T-helper 17 cell (primary cell): Measurements from ENCODE around the gene RGCC. TPM values are rescaled to one million over a fixed set of nuclear protein-coding genes. Genes with fewer than 3 reads are reported as not detected.

ENCODE experiments used
- ATAC-seq: fragments of 150-1000 bp; cut with Tn5 transposase; 2 replicates; pipeline ENCODE4 v1.10.0; 2021; ENCODE audit warnings: mild to moderate bottlenecking, moderate library complexity
- DNase-seq, 3 donors: peaks; one replicate each; pipeline versions ENCODE4 v3.0.0 to v3.0.0-alpha.2; 2020 to 2021
- H3K9me3 ChIP-seq: one replicate; pipeline ENCODE4 v1.7.0; 2013; ENCODE audit warnings: low read length, mild to moderate bottlenecking; ENCODE audit not compliant: control insufficient read depth, poor library complexity, severe bottlenecking
- H3K27ac Mint-ChIP-seq: one replicate; pipeline ENCODE4 v1.8.0; 2022; ENCODE audit warnings: mild to moderate bottlenecking, moderate library complexity, mixed read lengths
- H3K27me3 Mint-ChIP-seq: one replicate; pipeline ENCODE4 v1.8.0; 2022; ENCODE audit warnings: mixed read lengths
- H3K36me3 Mint-ChIP-seq: one replicate; pipeline ENCODE4 v1.8.0; 2022; ENCODE audit warnings: low read depth, mixed read lengths
- H3K4me1 Mint-ChIP-seq: one replicate; pipeline ENCODE4 v1.8.0; 2022; ENCODE audit warnings: mild to moderate bottlenecking, mixed read lengths
- H3K4me3 Mint-ChIP-seq: one replicate; pipeline ENCODE4 v1.8.0; 2022; ENCODE audit warnings: mild to moderate bottlenecking, moderate library complexity, mixed read lengths
- total RNA-seq, 4 donors: library from RNA in 2 of 4; stranded (reverse) in 2 of 4; gene quantifications; one replicate each; pipeline ENCODE4 v1.2.3 and lab custom pipeline; 2022 to 2026

Gene RGCC
- total RNA-seq, 2 donors from 2014 or later, result 283 to 548 TPM

GRCh38 chr13:41470196-41470595, 12.8 kb downstream of the RGCC start:
- H3K4me1 Mint-ChIP-seq, result peaks cover 38% of the 10 kb centered on the region
- H3K36me3 Mint-ChIP-seq, result peaks cover 16% of the 10 kb centered on the region
- no peak for DNase-seq
- no peaks in the 10 kb centered on the region for H3K9me3 ChIP-seq
- H3K27ac Mint-ChIP-seq, result peak overlapping the region; percentile 94
- no peaks in the 10 kb centered on the region for H3K27me3 Mint-ChIP-seq
- no peak for ATAC-seq
- H3K4me3 Mint-ChIP-seq, result peak overlapping the region; percentile 52

- DNase-seq (no peak), ATAC-seq (peak; percentile 38)
- H3K9me3 ChIP-seq, result no peaks in the 10 kb centered on the region
- Mint-ChIP-seq H3K27me3 (no peaks in the 10 kb centered on the region), H3K4me3 (peak overlapping the region; percentile 7), H3K4me1 (peaks cover 25% of the 10 kb centered on the region), H3K36me3 (peaks cover 11% of the 10 kb centered on the region), H3K27ac (peak overlapping the region; percentile 94)
Observed at GRCh38 chr13:41471785-41472184, 14.4 kb downstream of the RGCC start.

GRCh38 chr13:41487222-41487621, 29.9 kb downstream of the RGCC start:
- no peak overlapping the region for H3K27ac Mint-ChIP-seq
- no peak for DNase-seq
- ATAC-seq, result no peak
- peaks cover 7% of the 10 kb centered on the region for H3K36me3 Mint-ChIP-seq
- H3K4me1 Mint-ChIP-seq, result peaks cover 8% of the 10 kb centered on the region
- H3K9me3 ChIP-seq, result no peaks in the 10 kb centered on the region
- no peak overlapping the region for H3K4me3 Mint-ChIP-seq
- H3K27me3 Mint-ChIP-seq, result no peaks in the 10 kb centered on the region

- H3K4me3 Mint-ChIP-seq, result no peak overlapping the region
- H3K9me3 ChIP-seq, result no peaks in the 10 kb centered on the region
- no peaks in the 10 kb centered on the region for H3K27me3 Mint-ChIP-seq
- H3K36me3 Mint-ChIP-seq, result peaks cover 7% of the 10 kb centered on the region
- ATAC-seq (no peak), DNase-seq (no peak)
- H3K4me1 Mint-ChIP-seq, result peaks cover 15% of the 10 kb centered on the region
- no peak overlapping the region for H3K27ac Mint-ChIP-seq
Observed at GRCh38 chr13:41488124-41488523, 30.8 kb downstream of the RGCC start.

- Mint-ChIP-seq H3K27me3 (no peaks in the 10 kb centered on the region), H3K36me3 (peaks cover 5% of the 10 kb centered on the region), H3K4me3 (peak overlapping the region; percentile 34), H3K4me1 (peaks cover 28% of the 10 kb centered on the region), H3K27ac (no peak overlapping the region)
- DNase-seq, result no peak
- no peak for ATAC-seq
- no peaks in the 10 kb centered on the region for H3K9me3 ChIP-seq
Observed at GRCh38 chr13:41490371-41491015, 33.1 kb downstream of the RGCC start.

- H3K9me3 ChIP-seq, result no peaks in the 10 kb centered on the region
- DNase-seq, result no peak
- Mint-ChIP-seq H3K4me3 (no peak overlapping the region), H3K4me1 (peaks cover 28% of the 10 kb centered on the region), H3K36me3 (peaks cover 3% of the 10 kb centered on the region), H3K27ac (peak overlapping the region; percentile 89), H3K27me3 (no peaks in the 10 kb centered on the region)
- no peak for ATAC-seq
Observed at GRCh38 chr13:41491436-41491835, 34.1 kb downstream of the RGCC start.

GRCh38 chr13:41492432-41493260, 35.3 kb downstream of the RGCC start:
- H3K4me3 Mint-ChIP-seq, result peak overlapping the region; percentile 55
- DNase-seq, result no peak
- H3K27me3 Mint-ChIP-seq, result no peaks in the 10 kb centered on the region
- peaks cover 30% of the 10 kb centered on the region for H3K4me1 Mint-ChIP-seq
- no peaks in the 10 kb centered on the region for H3K9me3 ChIP-seq
- H3K27ac Mint-ChIP-seq, result peak overlapping the region; percentile 89
- H3K36me3 Mint-ChIP-seq, result peaks cover 3% of the 10 kb centered on the region
- ATAC-seq, result peak; percentile 81

- peaks cover 35% of the 10 kb centered on the region for H3K4me1 Mint-ChIP-seq
- H3K36me3 Mint-ChIP-seq, result peaks cover 3% of the 10 kb centered on the region
- no peaks in the 10 kb centered on the region for H3K9me3 ChIP-seq
- no peak overlapping the region for H3K4me3 Mint-ChIP-seq
- no peak for DNase-seq
- H3K27ac Mint-ChIP-seq, result peak overlapping the region; percentile 89
- H3K27me3 Mint-ChIP-seq, result no peaks in the 10 kb centered on the region
- no peak for ATAC-seq
Observed at GRCh38 chr13:41494202-41494601, 36.9 kb downstream of the RGCC start.

GRCh38 chr13:41495044-41495443, 37.7 kb downstream of the RGCC start:
- ATAC-seq (no peak), DNase-seq (no peak)
- H3K4me1 Mint-ChIP-seq, result peaks cover 40% of the 10 kb centered on the region
- no peak overlapping the region for H3K4me3 Mint-ChIP-seq
- no peaks in the 10 kb centered on the region for H3K27me3 Mint-ChIP-seq
- H3K9me3 ChIP-seq, result no peaks in the 10 kb centered on the region
- H3K27ac Mint-ChIP-seq, result no peak overlapping the region
- peaks cover 3% of the 10 kb centered on the region for H3K36me3 Mint-ChIP-seq

- DNase-seq (no peak), ATAC-seq (no peak)
- H3K27ac Mint-ChIP-seq, result no peak overlapping the region
- no peaks in the 10 kb centered on the region for H3K36me3 Mint-ChIP-seq
- H3K4me1 Mint-ChIP-seq, result peaks cover 52% of the 10 kb centered on the region
- H3K27me3 Mint-ChIP-seq, result no peaks in the 10 kb centered on the region
- no peaks in the 10 kb centered on the region for H3K9me3 ChIP-seq
- no peak overlapping the region for H3K4me3 Mint-ChIP-seq
Observed at GRCh38 chr13:41496420-41497234, 39.3 kb downstream of the RGCC start.

- H3K9me3 ChIP-seq, result no peaks in the 10 kb centered on the region
- H3K36me3 Mint-ChIP-seq, result no peaks in the 10 kb centered on the region
- ATAC-seq (no peak), DNase-seq (no peak)
- peak overlapping the region; percentile 16 for H3K27ac Mint-ChIP-seq
- no peak overlapping the region for H3K4me3 Mint-ChIP-seq
- peaks cover 48% of the 10 kb centered on the region for H3K4me1 Mint-ChIP-seq
- H3K27me3 Mint-ChIP-seq, result no peaks in the 10 kb centered on the region
Observed at GRCh38 chr13:41497436-41497835, 40.1 kb downstream of the RGCC start.

GRCh38 chr13:41499452-41499851, 42.1 kb downstream of the RGCC start:
- H3K4me1 Mint-ChIP-seq, result peaks cover 34% of the 10 kb centered on the region
- H3K4me3 Mint-ChIP-seq, result no peak overlapping the region
- DNase-seq (no peak), ATAC-seq (no peak)
- H3K36me3 Mint-ChIP-seq, result no peaks in the 10 kb centered on the region
- H3K9me3 ChIP-seq, result no peaks in the 10 kb centered on the region
- no peak overlapping the region for H3K27ac Mint-ChIP-seq
- no peaks in the 10 kb centered on the region for H3K27me3 Mint-ChIP-seq

GRCh38 chr13:41500511-41500910, 43.2 kb downstream of the RGCC start:
- H3K9me3 ChIP-seq, result no peaks in the 10 kb centered on the region
- Mint-ChIP-seq H3K4me1 (peaks cover 31% of the 10 kb centered on the region), H3K27me3 (no peaks in the 10 kb centered on the region), H3K4me3 (peak overlapping the region; percentile 45), H3K27ac (peak overlapping the region; percentile 84), H3K36me3 (no peaks in the 10 kb centered on the region)
- DNase-seq (no peak), ATAC-seq (peak; percentile 72)
